Epithelial cell of proximal tubule (primary cell): Measurements from ENCODE around the gene TWSG1. TPM values are rescaled to one million over a fixed set of nuclear protein-coding genes. Genes with fewer than 3 reads are reported as not detected.

ENCODE experiments used
- DNase-seq: peaks from one replicate; pipeline ENCODE4 v3.0.0-alpha.2; 2011; ENCODE audit warnings: low read depth
- H3K4me3 ChIP-seq: 2 replicates; pipeline ENCODE4 v1.5.1; 2011; ENCODE audit warnings: low read depth, mild to moderate bottlenecking, low read length
- CTCF ChIP-seq: conservative IDR thresholded peaks from 2 replicates; pipeline ENCODE4 v1.5.1; 2012; ENCODE audit warnings: low read depth, mild to moderate bottlenecking, low read length
- total RNA-seq: library from RNA; depleted of rRNA; stranded (reverse); fragments of >200 nt; gene quantifications from 2 replicates; pipeline ENCODE4 v1.2.3, GENCODE V29; 2015

Gene TWSG1
- total RNA-seq, 1 donor from 2014 or later, result 40.5 TPM

GRCh38 chr18:9323750-9324445, 10.7 kb upstream of the TWSG1 start:
- no peak overlapping the region for H3K4me3 ChIP-seq
- no peak for DNase-seq
- no peak for TF ChIP-seq CTCF

- no peak for DNase-seq
- no peak for TF ChIP-seq CTCF
- no peak overlapping the region for H3K4me3 ChIP-seq
These were observed 8.9 kb upstream of the TWSG1 start for GRCh38 chr18:9325716-9326115.

GRCh38 chr18:9328776-9329175, 5.8 kb upstream of the TWSG1 start:
- DNase-seq, result no peak
- no peak for TF ChIP-seq CTCF
- no peak overlapping the region for H3K4me3 ChIP-seq

DNA sequence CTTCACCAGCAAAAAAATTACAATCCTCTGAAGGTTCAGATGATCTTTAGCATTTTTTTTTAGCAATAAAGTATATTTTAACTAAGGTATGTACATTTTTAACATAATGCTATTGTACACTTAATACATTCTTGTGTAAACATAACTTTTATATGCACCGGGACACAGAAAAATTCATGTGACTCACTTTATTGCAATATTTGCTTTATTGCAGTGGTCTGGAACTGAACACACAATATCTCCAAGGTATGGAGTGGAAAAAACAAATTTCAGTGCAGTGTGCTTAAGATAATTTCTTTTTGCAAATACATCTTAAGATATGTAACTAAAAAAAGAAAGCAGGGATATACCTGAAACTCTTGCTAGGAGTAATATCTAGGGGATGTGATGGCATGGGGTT, 5.1 kb upstream of the TWSG1 start:
- TF ChIP-seq CTCF, result no peak
- DNase-seq, result no peak
- no peak overlapping the region for H3K4me3 ChIP-seq

DNA sequence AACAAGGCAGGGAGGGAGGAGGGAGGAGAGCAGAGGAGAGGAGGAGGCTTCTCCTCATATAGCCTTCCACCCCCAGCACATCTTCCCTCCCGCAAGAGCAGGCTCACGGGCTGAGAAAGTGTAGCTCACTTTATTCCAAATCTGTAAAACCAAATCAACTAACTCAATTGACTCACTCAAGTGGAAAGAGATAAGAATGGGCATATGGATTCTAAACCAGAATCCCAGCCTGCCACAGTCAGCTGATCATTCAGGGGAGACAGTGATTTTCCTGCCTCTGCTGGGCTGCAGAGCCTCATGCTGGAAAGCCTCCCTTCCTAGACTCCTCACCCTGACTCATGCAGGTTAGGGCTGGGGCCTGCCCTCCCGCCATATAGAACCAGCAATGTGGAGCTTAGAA, 4.2 kb upstream of the TWSG1 start:
- H3K4me3 ChIP-seq, result no peak overlapping the region
- DNase-seq, result no peak
- TF ChIP-seq CTCF, result no peak

DNA sequence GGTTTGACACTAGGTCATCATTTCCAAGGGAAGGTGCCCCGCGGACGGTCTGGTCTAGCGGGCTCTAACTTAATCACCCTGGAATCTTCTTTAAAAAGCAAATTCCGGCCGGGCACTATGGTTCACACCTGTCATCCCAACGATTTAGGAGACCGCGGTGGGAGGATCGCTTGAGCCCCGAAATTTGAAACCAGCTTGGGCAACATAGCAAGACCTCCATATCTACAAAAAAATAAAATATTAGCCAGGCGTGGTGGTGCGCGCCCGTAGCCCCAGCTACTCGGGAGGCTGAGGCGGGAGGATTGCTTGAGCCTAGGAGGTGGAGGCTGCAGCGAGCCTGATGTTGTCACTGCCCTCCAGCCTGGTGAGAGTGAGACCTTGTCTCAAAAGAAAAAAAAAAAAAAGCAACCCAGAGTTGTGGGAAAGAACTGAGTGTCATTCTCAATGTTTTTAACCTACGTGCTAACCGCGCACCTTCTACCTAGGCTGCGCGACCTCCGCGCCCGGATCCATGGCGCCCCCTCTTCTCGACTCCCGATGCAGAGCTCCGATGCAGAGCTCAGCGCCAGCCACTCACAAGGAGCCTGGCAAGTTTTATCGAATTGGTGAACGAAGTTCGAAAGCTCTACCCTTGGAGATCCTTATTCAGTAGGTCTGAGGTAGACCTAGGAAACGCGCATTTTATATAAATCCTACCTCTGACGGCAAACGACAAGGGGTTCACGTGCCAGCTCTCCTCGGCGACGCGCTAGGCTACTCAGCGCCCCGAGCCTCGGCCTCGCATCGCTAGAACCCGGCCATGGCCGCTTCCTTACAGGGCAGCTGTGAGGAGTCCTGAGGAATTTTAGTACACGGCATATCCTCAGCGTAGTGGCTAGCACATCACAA, 888 bp upstream of the TWSG1 start:
- no peak for TF ChIP-seq CTCF
- no peak for DNase-seq
- H3K4me3 ChIP-seq, result peak overlapping the region; percentile 69
